Subcutaneous adipose tissue (tissue), 4 donors: ENCODE data around the gene VEPH1. TPM values are rescaled to one million over a fixed set of nuclear protein-coding genes. Genes with fewer than 3 reads are reported as not detected.

Experiments
- total RNA-seq, 4 donors: library from RNA; depleted of rRNA; stranded (reverse); fragments of >200 nt; gene quantifications; one replicate each; pipeline ENCODE4 v1.1.0, GENCODE V29; 2016
- TF ChIP-seq, protein P1 (sequence below): fragments of 450-650 bp; IDR thresholded peaks from one replicate; pipeline ENCODE4 v1.5.1; 2016; ENCODE audit warnings: low read depth, mild to moderate bottlenecking, control low read depth, antibody characterized with exemption, moderate library complexity

The VEPH1 gene
- total RNA-seq, 4 donors from 2014 or later = 0.44 to 11.9 (median 3.1) TPM

GRCh38 chr3:157275832-157276231, 227.4 kb downstream of the VEPH1 start:
- TF ChIP-seq, protein P1, sequence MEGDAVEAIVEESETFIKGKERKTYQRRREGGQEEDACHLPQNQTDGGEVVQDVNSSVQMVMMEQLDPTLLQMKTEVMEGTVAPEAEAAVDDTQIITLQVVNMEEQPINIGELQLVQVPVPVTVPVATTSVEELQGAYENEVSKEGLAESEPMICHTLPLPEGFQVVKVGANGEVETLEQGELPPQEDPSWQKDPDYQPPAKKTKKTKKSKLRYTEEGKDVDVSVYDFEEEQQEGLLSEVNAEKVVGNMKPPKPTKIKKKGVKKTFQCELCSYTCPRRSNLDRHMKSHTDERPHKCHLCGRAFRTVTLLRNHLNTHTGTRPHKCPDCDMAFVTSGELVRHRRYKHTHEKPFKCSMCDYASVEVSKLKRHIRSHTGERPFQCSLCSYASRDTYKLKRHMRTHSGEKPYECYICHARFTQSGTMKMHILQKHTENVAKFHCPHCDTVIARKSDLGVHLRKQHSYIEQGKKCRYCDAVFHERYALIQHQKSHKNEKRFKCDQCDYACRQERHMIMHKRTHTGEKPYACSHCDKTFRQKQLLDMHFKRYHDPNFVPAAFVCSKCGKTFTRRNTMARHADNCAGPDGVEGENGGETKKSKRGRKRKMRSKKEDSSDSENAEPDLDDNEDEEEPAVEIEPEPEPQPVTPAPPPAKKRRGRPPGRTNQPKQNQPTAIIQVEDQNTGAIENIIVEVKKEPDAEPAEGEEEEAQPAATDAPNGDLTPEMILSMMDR = no peak

- TF ChIP-seq, protein P1 = no peak
Measured at GRCh38 chr3:157274644-157275137, 228.5 kb downstream of the VEPH1 start.

GRCh38 chr3:157271283-157271882, 231.8 kb downstream of the VEPH1 start:
- TF ChIP-seq, protein P1 = no peak

GRCh38 chr3:157268026-157268425, 235.2 kb downstream of the VEPH1 start:
- TF ChIP-seq, protein P1 = no peak

DNA sequence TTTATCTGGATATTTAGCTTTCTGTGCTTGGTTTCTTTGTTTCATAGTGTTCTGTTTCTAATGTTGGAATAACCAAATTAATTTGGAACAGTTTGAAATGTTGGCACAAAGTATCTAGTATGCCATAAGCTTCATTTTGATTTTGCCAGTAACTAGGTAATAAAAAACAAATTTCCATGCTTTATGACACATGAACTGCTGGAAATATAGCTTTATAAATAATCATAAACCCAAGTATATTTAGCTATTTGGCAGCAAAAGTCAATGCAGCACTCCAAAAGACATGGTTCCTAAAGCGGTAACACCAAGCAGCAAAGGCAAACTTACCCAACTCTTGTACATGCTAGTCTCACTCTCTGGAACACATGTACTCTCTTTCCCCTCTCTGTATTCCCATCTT, 237.3 kb downstream of the VEPH1 start:
- TF ChIP-seq, protein P1 = no peak

DNA sequence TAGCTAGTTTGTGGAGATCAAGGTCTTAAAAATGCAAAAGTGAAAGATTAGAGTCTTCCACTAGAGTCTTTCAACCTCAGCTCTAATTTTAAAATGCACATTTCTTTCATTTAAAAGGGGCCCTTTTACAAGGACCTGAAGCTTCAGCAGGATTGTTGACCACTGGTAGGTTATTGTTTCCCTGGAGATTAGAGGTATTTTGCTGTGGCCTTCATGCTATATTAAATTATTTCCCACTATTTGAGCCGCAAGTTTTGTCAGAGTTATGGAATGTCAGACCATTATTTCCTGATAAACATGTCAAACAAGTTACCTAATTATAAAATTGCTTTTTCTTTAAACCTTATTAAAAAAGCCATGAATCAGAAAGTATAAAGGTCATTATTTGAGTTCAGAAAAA, 240.2 kb downstream of the VEPH1 start:
- TF ChIP-seq, protein P1 = no peak

GRCh38 chr3:157261000-157261399, 242.2 kb downstream of the VEPH1 start:
- TF ChIP-seq, protein P1 = no peak
